ENCODE data around the gene PLPP2.
"Not testable (repeated sequence)": the region's sequence is repeated elsewhere in the genome, so short reads cannot be mapped to it uniquely, and the experiment has no call there.

The PLPP2 gene

DNA sequence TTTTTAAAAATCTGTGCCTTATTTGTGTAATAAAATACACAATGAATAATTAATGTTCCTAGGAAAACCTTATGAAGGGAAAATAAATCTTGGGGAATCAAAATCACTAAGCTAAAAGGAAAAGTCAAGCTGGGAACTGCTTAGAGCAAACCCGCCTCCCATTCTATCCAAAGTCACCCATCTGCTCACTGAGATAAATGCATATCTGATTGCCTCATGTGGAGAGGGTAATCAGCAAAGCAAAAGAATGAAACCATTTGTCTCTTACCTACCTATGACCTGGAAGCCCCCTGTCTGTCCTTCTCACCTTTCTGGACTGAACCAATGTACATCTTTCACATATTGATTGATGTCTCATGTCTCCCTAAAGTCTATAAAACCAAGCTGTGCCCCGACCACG, 34.4 kb downstream of the PLPP2 start:
- not testable (repeated sequence) for DNase-seq

DNA sequence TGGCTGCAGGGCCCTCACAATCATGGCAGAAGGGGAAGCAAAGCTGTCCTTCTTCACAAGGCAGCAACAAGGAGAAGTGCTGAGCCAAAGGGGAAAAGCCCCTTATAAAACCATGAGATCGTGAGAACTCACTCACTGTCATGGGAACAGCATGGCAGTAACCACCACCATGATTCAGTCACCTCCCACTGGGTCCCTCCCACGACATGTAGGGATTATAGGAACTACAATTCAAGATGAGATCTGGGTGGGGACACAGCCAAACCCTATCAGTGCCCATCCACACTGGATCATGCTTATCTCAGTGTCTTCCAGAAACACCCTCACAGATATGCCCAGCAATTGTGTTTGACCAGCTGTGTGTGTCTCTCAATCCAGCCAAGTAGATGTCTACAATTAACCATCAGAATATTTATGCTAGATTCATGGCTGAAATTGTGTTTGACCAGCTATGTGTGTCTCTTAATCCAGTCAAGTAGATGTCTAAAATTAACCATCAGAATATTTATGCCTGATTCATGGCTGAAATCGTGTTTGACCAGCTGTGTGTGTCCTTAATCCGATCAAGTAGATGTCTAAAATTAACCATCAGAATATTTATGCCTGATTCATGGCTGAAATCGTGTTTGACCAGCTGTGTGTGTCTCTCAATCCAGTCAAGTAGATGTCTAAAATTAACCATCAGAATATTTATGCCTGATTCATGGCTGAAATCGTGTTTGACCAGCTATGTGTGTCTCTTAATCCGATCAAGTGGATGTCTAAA, 38.6 kb downstream of the PLPP2 start:
- not testable (repeated sequence) for DNase-seq

GRCh38 chr19:246551-246950, 44.7 kb downstream of the PLPP2 start:
- no peak for DNase-seq

DNA sequence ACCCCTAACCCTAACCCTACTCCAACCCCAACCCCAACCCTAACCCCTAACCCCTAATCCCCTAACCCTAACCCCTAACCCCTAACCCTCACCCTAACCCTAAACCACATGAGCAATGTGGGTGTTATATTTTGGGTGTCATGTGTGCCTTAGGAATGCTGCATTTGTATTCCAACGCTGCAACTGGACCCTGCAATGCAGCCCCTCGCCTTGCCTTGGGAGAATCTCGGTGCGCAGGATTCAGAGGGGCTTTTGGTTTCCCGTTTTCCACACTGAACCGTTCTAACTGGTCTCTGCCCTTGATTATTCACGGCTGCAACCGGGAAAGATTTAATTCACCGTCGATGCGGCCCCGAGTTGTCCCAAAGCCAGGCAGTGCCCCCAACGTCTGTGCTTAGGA, 45.3 kb downstream of the PLPP2 start:
- not testable (repeated sequence) for DNase-seq

DNA sequence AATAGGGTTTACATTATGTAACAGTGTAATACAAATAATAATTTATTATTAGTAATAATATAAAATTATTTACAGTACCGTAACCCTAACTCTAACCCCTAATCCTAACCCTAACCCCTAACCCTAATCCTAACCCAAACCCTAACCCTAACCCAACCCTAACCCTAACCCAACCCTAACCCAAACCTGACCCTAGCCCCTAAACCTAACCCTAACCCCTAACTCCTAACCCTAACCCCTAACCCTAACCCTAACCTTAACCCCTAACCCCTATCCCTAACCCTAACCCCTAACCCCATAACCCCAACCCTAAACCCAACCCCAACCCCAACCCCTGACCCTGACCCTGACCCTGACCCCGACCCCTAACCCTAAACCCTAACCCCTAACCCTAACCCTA, 45.7 kb downstream of the PLPP2 start:
- no peak for DNase-seq

Data from activated CD4-positive, alpha-beta T cell treated with anti-CD3 and anti-CD28 coated beads, Interleukin-2, amount 50 U/mL, for 4 hours (primary cell).